Measurements from ENCODE around the gene DPP10. TPM values are rescaled to one million over a fixed set of nuclear protein-coding genes. Genes with fewer than 3 reads are reported as not detected.

The DPP10 gene
- total RNA-seq, 4 donors from 2014 or later = 1.9 to 4.6 (median 3.9) TPM

- TF ChIP-seq POLR2A (IDR thresholded peaks at IDR 0.05) (no peak), POLR2AphosphoS5 (IDR thresholded peaks at IDR 0.05) (no peak), EP300 (IDR thresholded peaks at IDR 0.05) (no peak), CTCF (IDR thresholded peaks at IDR 0.05) (no peak)
- H3K27me3 ChIP-seq = no peaks in the 10 kb centered on the region
- WGBS, 2 donors (ENCODE audit: low coverage in 1 of 2) = 38 to 40% methylated on average over 3 of the region's 3 CpGs
- H3K9me3 ChIP-seq = no peaks in the 10 kb centered on the region
- no peaks in the 10 kb centered on the region for H3K4me1 ChIP-seq
- H3K4me3 ChIP-seq = no peak overlapping the region
- no peak overlapping the region for H3K27ac ChIP-seq
- ATAC-seq = no peak
- H3K36me3 ChIP-seq = no peaks in the 10 kb centered on the region
These were observed 20.7 kb upstream of the DPP10 start for GRCh38 chr2:114421781-114422180.

GRCh38 chr2:114424699-114425098 is 17.7 kb upstream of the DPP10 start:
- no peak for TF ChIP-seq EP300 (IDR thresholded peaks at IDR 0.05)
- no peak for TF ChIP-seq POLR2A (IDR thresholded peaks at IDR 0.05)
- no peak for TF ChIP-seq CTCF (IDR thresholded peaks at IDR 0.05)
- TF ChIP-seq POLR2AphosphoS5 (IDR thresholded peaks at IDR 0.05) = no peak
- no peaks in the 10 kb centered on the region for H3K36me3 ChIP-seq
- no peaks in the 10 kb centered on the region for H3K9me3 ChIP-seq
- no peak for ATAC-seq
- H3K4me1 ChIP-seq = no peaks in the 10 kb centered on the region
- 76 to 92% methylated on average over 2 of the region's 2 CpGs for WGBS, 2 donors (ENCODE audit: low coverage in 1 of 2)
- no peak overlapping the region for H3K4me3 ChIP-seq
- H3K27me3 ChIP-seq = no peaks in the 10 kb centered on the region
- no peak overlapping the region for H3K27ac ChIP-seq

GRCh38 chr2:114426756-114427155 is 15.7 kb upstream of the DPP10 start:
- TF ChIP-seq EP300 (IDR thresholded peaks at IDR 0.05) (no peak), POLR2AphosphoS5 (IDR thresholded peaks at IDR 0.05) (no peak), CTCF (IDR thresholded peaks at IDR 0.05) (no peak), POLR2A (IDR thresholded peaks at IDR 0.05) (no peak)
- 82 to 91% methylated on average over 3 of the region's 3 CpGs for WGBS, 2 donors (ENCODE audit: low coverage in 1 of 2)
- H3K4me1 ChIP-seq = no peaks in the 10 kb centered on the region
- ATAC-seq = no peak
- H3K27ac ChIP-seq = no peak overlapping the region
- no peak overlapping the region for H3K4me3 ChIP-seq
- no peaks in the 10 kb centered on the region for H3K9me3 ChIP-seq
- no peaks in the 10 kb centered on the region for H3K27me3 ChIP-seq
- H3K36me3 ChIP-seq = no peaks in the 10 kb centered on the region

GRCh38 chr2:114436329-114436728 is 6.1 kb upstream of the DPP10 start:
- no peak for TF ChIP-seq EP300 (IDR thresholded peaks at IDR 0.05)
- WGBS, 2 donors (ENCODE audit: low coverage in 1 of 2) = 75 to 86% methylated on average over 1 of the region's 1 CpG
- Histone ChIP-seq H3K27me3 (peaks cover 12% of the 10 kb centered on the region), H3K4me1 (no peaks in the 10 kb centered on the region), H3K9me3 (no peaks in the 10 kb centered on the region), H3K36me3 (no peaks in the 10 kb centered on the region), H3K27ac (no peak overlapping the region), H3K4me3 (no peak overlapping the region)
- no peak for ATAC-seq

- TF ChIP-seq CTCF (IDR thresholded peaks at IDR 0.05) (no peak), POLR2A (IDR thresholded peaks at IDR 0.05) (no peak), EP300 (IDR thresholded peaks at IDR 0.05) (no peak), POLR2AphosphoS5 (IDR thresholded peaks at IDR 0.05) (no peak)
- no peak overlapping the region for H3K27ac ChIP-seq
- no peaks in the 10 kb centered on the region for H3K9me3 ChIP-seq
- H3K27me3 ChIP-seq = peaks cover 12% of the 10 kb centered on the region
- H3K36me3 ChIP-seq = no peaks in the 10 kb centered on the region
- ATAC-seq = no peak
- no peak overlapping the region for H3K4me3 ChIP-seq
- WGBS, 2 donors (ENCODE audit: low coverage in 1 of 2) = 63 to 67% methylated on average over 4 of the region's 4 CpGs
- no peaks in the 10 kb centered on the region for H3K4me1 ChIP-seq
These were observed 4.1 kb downstream of the DPP10 start for GRCh38 chr2:114446571-114446970.
